K562 (cell line): ENCODE results near the gene ANAPC10. TPM values are rescaled to one million over a fixed set of nuclear protein-coding genes. Genes with fewer than 3 reads are reported as not detected.

Experiments used
- ATAC-seq: fragments of 200-7000 bp; cut with Tn5 transposase; 3 replicates; pipeline ENCODE4 v1.9.1; 2020; ENCODE audit warnings: moderate library complexity
- BruUV-seq: library from RNA; stranded (reverse); fragments of 400-500 nt; replicated peaks from 2 replicates; lab custom pipeline; 2021; lab: Mats Ljungman, UMichigan
- CTCF ChIA-PET: fragments of 300-600 bp; formaldehyde crosslinking; extraction: SDS; loops from one replicate; lab custom pipeline; 2021; ENCODE audit warnings: low intra/inter-chr PET ratio; lab: Yijun Ruan, JAX
- POLR2A ChIA-PET: fragments of 300-600, 350-650 bp; sonication (Branson Sonifier 250); formaldehyde crosslinking; extraction: SDS; loops from one replicate; lab custom pipeline; 2021; ENCODE audit warnings: antibody characterized with exemption, inconsistent platforms; lab: Yijun Ruan, JAX
- DNase-seq, 4 experiments: peaks; one replicate each; pipeline versions ENCODE4 v3.0.0 to v3.0.0-alpha.2; 2011 to 2018; ENCODE audit warnings: low spot score in 3 of 4, mixed read lengths in 3 of 4; ENCODE audit errors: extremely low read depth in 1 of 4
- FAIRE-seq: peaks from 2 replicates; lab custom pipeline; 2011; peaks lifted over from hg19 to GRCh38; lab: Jason Lieb, UNC
- H2AFZ ChIP-seq: 2 replicates; pipeline ENCODE4 v1.6.0; 2011; ENCODE audit warnings: low read depth, low read length, control low read depth, inconsistent platforms
- H3K27ac ChIP-seq: fragments of 200-600 bp; 3 replicates; pipeline ENCODE4 v1.8.0; 2011; ENCODE audit warnings: low read depth, mild to moderate bottlenecking, control low read depth, inconsistent platforms, low read length, moderate library complexity, mixed read lengths; ENCODE audit errors: extremely low read depth
- H3K27me3 ChIP-seq, 2 experiments: fragments of 300-600 bp in 1 of 2; 2 replicates in 1 of 2; 3 replicates in 1 of 2; pipeline versions ENCODE4 v1.6.0 to v1.8.0; 2011; ENCODE audit warnings: inconsistent platforms in 2 of 2, low read length in 2 of 2, mild to moderate bottlenecking in 1 of 2, mixed read lengths in 1 of 2, moderate library complexity in 1 of 2; ENCODE audit not compliant: control insufficient read depth in 2 of 2, insufficient read depth in 2 of 2
- H3K36me3 ChIP-seq: fragments of 300-600 bp; 3 replicates; pipeline ENCODE4 v1.8.0; 2011; ENCODE audit warnings: mild to moderate bottlenecking, low read length, inconsistent platforms; ENCODE audit not compliant: control insufficient read depth, insufficient read depth
- H3K4me1 ChIP-seq, 2 experiments: fragments of 200-600 bp in 1 of 2; replicated peaks in 1 of 2; 2 replicates in 1 of 2; 3 replicates in 1 of 2; pipeline versions ENCODE4 v1.5.1 to v1.8.0; 2011; ENCODE audit warnings: inconsistent platforms in 2 of 2, low read length in 2 of 2, mild to moderate bottlenecking in 1 of 2, mixed read lengths in 1 of 2, moderate library complexity in 1 of 2; ENCODE audit not compliant: control insufficient read depth in 2 of 2, insufficient read depth in 2 of 2
- H3K4me2 ChIP-seq: 2 replicates; pipeline ENCODE4 v1.6.1; 2011; ENCODE audit warnings: low read length, control low read depth, inconsistent platforms, mixed read lengths; ENCODE audit not compliant: insufficient read depth
- H3K4me3 ChIP-seq: fragments of 200-600 bp; sonication (generic), shearing (Covaris generic); 2 replicates; pipeline ENCODE4 v1.5.1; 2016; ENCODE audit warnings: control low read depth, inconsistent platforms
- H3K79me2 ChIP-seq: fragments of 200-600 bp; 3 replicates; pipeline ENCODE4 v1.8.0; 2011; ENCODE audit warnings: low read length, inconsistent platforms; ENCODE audit not compliant: control insufficient read depth, insufficient read depth
- H3K9ac ChIP-seq, 2 experiments: 2 replicates each; pipeline versions ENCODE4 v1.6.0 to v1.6.1; 2011; ENCODE audit warnings: low read depth in 2 of 2, low read length in 2 of 2, control low read depth in 1 of 2, inconsistent platforms in 1 of 2, mild to moderate bottlenecking in 1 of 2, mixed read lengths in 1 of 2; ENCODE audit not compliant: insufficient read depth in 1 of 2
- H3K9me1 ChIP-seq: one replicate; pipeline ENCODE4 v1.6.0; 2011; ENCODE audit warnings: inconsistent platforms, mild to moderate bottlenecking, low read length, moderate library complexity; ENCODE audit not compliant: control insufficient read depth, insufficient read depth
- H3K9me3 ChIP-seq: replicated peaks from 2 replicates; pipeline ENCODE4 v1.5.1; 2011; ENCODE audit warnings: low read depth, low read length, inconsistent platforms; ENCODE audit not compliant: control insufficient read depth, insufficient read depth
- H4K20me1 ChIP-seq: replicated peaks from 2 replicates; pipeline ENCODE4 v1.6.1; 2011; ENCODE audit warnings: low read length, inconsistent platforms, mixed read lengths; ENCODE audit not compliant: control insufficient read depth, insufficient read depth
- CTBP1 ChIP-seq: fragments of 450-650 bp; IDR thresholded peaks from 2 replicates; pipeline ENCODE4 v1.6.1; 2016; ENCODE audit warnings: borderline replicate concordance
- MLLT1 ChIP-seq, 2 experiments: fragments of 450-650 bp; IDR thresholded peaks; 2 replicates each; pipeline ENCODE4 v1.6.1; 2016
- RBM15 ChIP-seq: fragments of 200-400 bp; formaldehyde crosslinking; IDR thresholded peaks from 2 replicates; pipeline ENCODE4 v1.6.1; 2018; ENCODE audit warnings: mild to moderate bottlenecking, low read length, moderate library complexity; ENCODE audit not compliant: insufficient read depth
- ZC3H4 ChIP-seq: sonication (generic); formaldehyde crosslinking; IDR thresholded peaks from 2 replicates; pipeline ENCODE4 v1.9.0; 2021; ENCODE audit warnings: missing genetic modification reagents, borderline replicate concordance
- WGBS: fragments of 100-300 bp; shearing (Covaris generic); methylation state at CpG from one replicate; pipeline ENCODE4 v1.1.6; 2016; ENCODE audit warnings: low coverage, mixed read lengths; ENCODE audit not compliant: insufficient coverage; ENCODE audit errors: missing lambda C conversion rate; 5-methylcytosine and 5-hydroxymethylcytosine counted together
- in situ Hi-C: fragments of 300-500 bp; cut with MboI; formaldehyde crosslinking; loops from 4 replicates; pipeline ENCODE4 v1.15.0; 2018; ENCODE audit warnings: inconsistent platforms, mixed read lengths
- intact Hi-C: fragments of 100-400 bp; cut with micrococcal nuclease; formaldehyde crosslinking; loops from 2 replicates; pipeline ENCODE4 v1.14.2; 2022
- polyA plus RNA-seq, 8 experiments: library from polyadenylated mRNA; depleted of rRNA in 4 of 8; stranded (reverse) in 5 of 8; unstranded in 3 of 8; fragments of >200 nt; fragmentation: Nextera tagmentation in 2 of 8; fragmentation: Illumina TruSeq in 1 of 8; extraction: Ambion mirVana in 2 of 8; extraction: Trizol in 1 of 8; gene quantifications; 2 replicates each; pipeline versions ENCODE4 v1.2.1 to v1.2.3, GENCODE V29; 2011 to 2014; ENCODE audit warnings: inconsistent platforms in 1 of 8, missing spikeins in 1 of 8
- total RNA-seq, 7 experiments: library from RNA; depleted of rRNA in 6 of 7; stranded (reverse); fragments of >200 nt in 6 of 7; fragmentation: Illumina TruSeq in 2 of 7; extraction: Trizol in 2 of 7; gene quantifications; 2 replicates each; pipeline versions ENCODE4 v1.2.1 to v1.2.3, GENCODE V29; 2011 to 2021; ENCODE audit warnings: low replicate concordance in 1 of 7

ANAPC10 gene
- total and polyA plus RNA-seq, 9 of the 15 experiments (the other 6 are each of a cell fraction or from before 2014, with no cell fraction given) = 31.0 to 96.2 (median 60.3) TPM

DNA sequence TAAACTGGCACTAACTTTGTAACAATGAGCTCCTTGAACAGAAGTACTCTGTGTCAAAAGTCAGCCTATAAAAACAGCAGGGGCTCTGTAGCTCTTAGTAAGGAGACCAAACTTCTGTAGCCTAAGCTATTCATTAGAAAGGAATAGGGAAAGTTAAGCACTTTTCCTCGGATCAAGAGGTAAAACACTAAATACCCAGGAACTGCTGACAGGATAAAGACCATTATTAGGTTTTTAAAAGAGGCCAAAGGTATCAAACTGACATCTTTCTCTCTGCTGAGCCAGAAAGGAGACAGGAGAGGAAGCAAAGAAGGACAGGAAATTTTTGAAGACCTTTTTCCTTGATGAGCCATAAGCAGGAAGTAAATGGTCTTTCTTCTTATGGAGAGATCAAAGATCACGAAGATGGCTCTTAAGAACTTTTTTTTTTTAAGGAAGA lies 31.9 kb downstream of the ANAPC10 start:
- no peaks in the 10 kb centered on the region for H4K20me1 ChIP-seq
- in situ Hi-C loops = loop anchor here (25.0 kb wide), 1 partner anchor 904 kb away; no protein-coding TSS in a partner anchor
- intact Hi-C loops = no loop called here
- H3K4me3 ChIP-seq = no peak overlapping the region
- no peaks in the 10 kb centered on the region for H3K9me3 ChIP-seq
- ATAC-seq (peak; percentile 42; the same call in 1 of the 3 replicates), DNase-seq (no peak), FAIRE-seq (no peak)
- H2AFZ ChIP-seq = no peak overlapping the region
- H3K4me1 ChIP-seq = no peaks in the 10 kb centered on the region
- BruUV-seq = no TSS peak
- TF ChIP-seq CTBP1 (no peak), RBM15 (no peak), ZC3H4 (CRISPR knock-in tag) (no peak), MLLT1 (IDR thresholded peaks at IDR 0.05) (no peak)
- no peak overlapping the region for H3K9ac ChIP-seq
- H3K79me2 ChIP-seq = peaks cover 3% of the 10 kb centered on the region; the same call in 1 of the 3 replicates
- H3K36me3 ChIP-seq = peaks cover 19% of the 10 kb centered on the region; the same call in 2 of the 3 replicates
- ChIA-PET CTCF (interaction anchor here (0.7 kb wide), 1 partner anchor 254 kb away, joined by 3 read pairs; no protein-coding TSS in a partner anchor), POLR2A (interaction anchor here (0.6 kb wide), 1 partner anchor 9 kb away, joined by 3 read pairs; no protein-coding TSS in a partner anchor)
- H3K27me3 ChIP-seq = no peaks in the 10 kb centered on the region
- no peak overlapping the region for H3K4me2 ChIP-seq
- 69% methylated on average over 2 of the region's 2 CpGs for WGBS
- H3K9me1 ChIP-seq = no peaks in the 10 kb centered on the region
- H3K27ac ChIP-seq = peak overlapping the region; percentile 25; the same call in 1 of the 3 replicates
